GM18502 (cell line): Measurements from ENCODE around the gene FUT8.
"Not testable (repeated sequence)": the region's sequence is repeated elsewhere in the genome, so short reads cannot be mapped to it uniquely, and the experiment has no call there.

Source experiments
- ATAC-seq: cut with Tn5 transposase; IDR thresholded peaks from one replicate; pipeline ENCODE4 v1.9.1; 2021; ENCODE audit warnings: mild to moderate bottlenecking; ENCODE audit not compliant: unreplicated experiment, poor library complexity

FUT8 gene

GRCh38 chr14:65414961-65415589 is 2.5 kb downstream of the FUT8 start:
- ATAC-seq = no peak

GRCh38 chr14:65415613-65416012 is 3.1 kb downstream of the FUT8 start:
- ATAC-seq = no peak

GRCh38 chr14:65419593-65420252 is 7.2 kb downstream of the FUT8 start:
- no peak for ATAC-seq

GRCh38 chr14:65421201-65421981 is 8.9 kb downstream of the FUT8 start:
- ATAC-seq = no peak

GRCh38 chr14:65422088-65422834 is 9.7 kb downstream of the FUT8 start:
- ATAC-seq = no peak

GRCh38 chr14:65423982-65424381 is 11.5 kb downstream of the FUT8 start:
- no peak for ATAC-seq

- no peak for ATAC-seq
These were observed 12.0 kb downstream of the FUT8 start for GRCh38 chr14:65424531-65424930.

GRCh38 chr14:65425885-65426284 is 13.4 kb downstream of the FUT8 start:
- ATAC-seq = no peak

GRCh38 chr14:65426902-65427301 is 14.4 kb downstream of the FUT8 start:
- not testable (repeated sequence) for ATAC-seq

GRCh38 chr14:65428691-65429090 is 16.2 kb downstream of the FUT8 start:
- ATAC-seq = no peak

GRCh38 chr14:65429757-65430156 is 17.2 kb downstream of the FUT8 start:
- no peak for ATAC-seq

- no peak for ATAC-seq
These were observed 18.7 kb downstream of the FUT8 start for GRCh38 chr14:65431245-65431644.

- ATAC-seq = no peak
These were observed 19.4 kb downstream of the FUT8 start for GRCh38 chr14:65431951-65432350.

- no peak for ATAC-seq
These were observed 19.9 kb downstream of the FUT8 start for GRCh38 chr14:65432361-65432948.

- no peak for ATAC-seq
These were observed 20.6 kb downstream of the FUT8 start for GRCh38 chr14:65433157-65433556.

- no peak for ATAC-seq
These were observed 21.1 kb downstream of the FUT8 start for GRCh38 chr14:65433646-65434045.

- ATAC-seq = no peak
These were observed 21.8 kb downstream of the FUT8 start for GRCh38 chr14:65434216-65434850.

GRCh38 chr14:65438266-65438933 is 25.9 kb downstream of the FUT8 start:
- no peak for ATAC-seq

- ATAC-seq = no peak
These were observed 26.6 kb downstream of the FUT8 start for GRCh38 chr14:65439117-65439516.
